GM19455 (cell line): ENCODE data around the gene SNX27.
"Not testable (repeated sequence)": the region's sequence is repeated elsewhere in the genome, so short reads cannot be mapped to it uniquely, and the experiment has no call there.

Experiments
- ATAC-seq: cut with Tn5 transposase; IDR thresholded peaks from one replicate; pipeline ENCODE4 v1.9.1; 2021; ENCODE audit not compliant: unreplicated experiment

Gene SNX27

GRCh38 chr1:151720125-151720524 lies 108.3 kb downstream of the SNX27 start:
- no peak for ATAC-seq

DNA sequence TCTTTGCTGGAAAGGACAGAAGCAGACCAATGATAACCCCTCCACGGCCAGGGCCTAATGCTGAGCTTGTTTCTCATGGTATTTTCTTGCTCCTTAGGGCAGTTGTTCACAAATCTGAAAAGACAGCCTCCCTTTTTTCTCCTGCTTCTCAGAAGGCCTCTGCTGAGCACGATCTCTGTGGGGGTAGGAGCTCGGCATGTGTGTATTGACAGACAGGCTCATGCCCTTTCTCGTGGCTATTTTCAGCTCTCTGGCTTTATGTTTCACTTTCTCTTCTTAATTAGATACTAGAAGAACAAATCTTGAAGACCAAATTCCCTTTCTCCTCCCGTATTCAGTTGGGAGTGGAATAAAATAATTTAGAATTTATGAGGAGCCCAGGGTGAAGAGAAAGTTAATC lies 108.7 kb downstream of the SNX27 start:
- ATAC-seq = no peak

GRCh38 chr1:151720974-151721787 lies 109.3 kb downstream of the SNX27 start, which contains the start of gene RIIAD1:
RIIAD1 (plus strand) TSS chr1:151721522; CDS start chr1:151721537, 15 bp downstream.
- peak; percentile 65 for ATAC-seq

DNA sequence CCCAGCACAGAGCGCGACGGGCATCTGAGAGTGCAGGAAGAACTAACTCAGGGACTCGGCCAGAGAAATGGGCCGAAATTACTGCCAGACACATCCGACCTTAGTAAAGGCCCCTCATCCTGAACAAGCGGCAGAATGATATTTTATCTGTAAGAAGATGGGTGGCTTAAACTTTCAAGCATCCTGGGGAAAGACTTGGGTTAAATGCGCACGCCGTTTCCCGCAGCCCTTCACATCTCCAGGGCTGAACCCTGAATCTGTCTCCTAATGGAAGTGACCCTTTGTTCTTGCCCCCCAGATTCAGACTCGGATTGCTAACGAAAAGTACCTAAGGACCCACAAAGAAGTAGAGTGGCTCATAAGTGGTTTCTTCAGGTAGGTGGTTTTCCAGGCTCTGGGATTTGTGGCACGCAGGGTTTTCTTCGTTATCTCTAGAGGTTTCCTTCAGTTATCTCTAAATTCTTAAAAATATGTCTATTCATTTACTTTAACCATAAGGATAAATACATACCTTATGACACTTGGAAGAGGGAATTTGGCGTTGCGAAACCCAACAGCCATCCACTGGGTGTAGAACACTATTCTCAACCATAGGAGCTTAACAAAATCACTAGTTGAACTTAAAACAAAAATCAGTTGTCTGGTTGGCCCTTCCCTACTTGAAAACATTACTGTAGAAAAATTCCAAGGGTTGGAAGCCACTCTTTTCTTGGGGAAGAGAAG lies 110.1 kb downstream of the SNX27 start:
- ATAC-seq = no peak

DNA sequence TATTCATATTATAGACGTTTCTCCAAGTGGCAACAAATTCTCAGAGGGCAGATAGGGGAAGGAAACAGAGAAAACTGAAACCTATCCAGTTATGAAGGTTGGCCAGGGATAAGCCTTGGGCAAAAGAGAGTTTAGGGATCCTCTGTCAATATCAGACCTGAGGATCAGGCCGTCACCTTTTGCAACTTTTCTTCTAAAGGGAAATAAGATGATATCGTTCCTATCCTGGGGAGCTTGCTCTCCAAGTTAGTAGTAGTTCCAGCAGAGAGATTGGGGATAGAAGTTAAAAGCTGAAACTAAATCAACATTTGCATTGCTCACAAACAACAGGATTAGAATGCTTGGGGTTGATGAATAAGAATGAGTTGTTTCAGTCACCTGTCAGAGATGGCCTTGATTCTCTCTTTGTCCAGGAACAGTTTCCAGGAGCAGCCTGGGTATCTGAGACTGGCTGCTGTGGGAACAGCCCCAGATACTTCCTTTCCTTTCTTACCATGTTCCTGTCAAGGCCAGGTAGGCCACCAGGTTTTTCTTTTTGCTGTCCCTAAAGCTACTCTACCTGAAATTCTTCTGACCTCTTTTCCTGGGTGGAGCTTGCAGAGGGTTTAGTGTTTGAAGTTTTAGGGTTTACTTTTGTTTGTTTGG lies 112.0 kb downstream of the SNX27 start:
- ATAC-seq = no peak

- no peak for ATAC-seq
These were observed 116.6 kb downstream of the SNX27 start for GRCh38 chr1:151728151-151729054.

DNA sequence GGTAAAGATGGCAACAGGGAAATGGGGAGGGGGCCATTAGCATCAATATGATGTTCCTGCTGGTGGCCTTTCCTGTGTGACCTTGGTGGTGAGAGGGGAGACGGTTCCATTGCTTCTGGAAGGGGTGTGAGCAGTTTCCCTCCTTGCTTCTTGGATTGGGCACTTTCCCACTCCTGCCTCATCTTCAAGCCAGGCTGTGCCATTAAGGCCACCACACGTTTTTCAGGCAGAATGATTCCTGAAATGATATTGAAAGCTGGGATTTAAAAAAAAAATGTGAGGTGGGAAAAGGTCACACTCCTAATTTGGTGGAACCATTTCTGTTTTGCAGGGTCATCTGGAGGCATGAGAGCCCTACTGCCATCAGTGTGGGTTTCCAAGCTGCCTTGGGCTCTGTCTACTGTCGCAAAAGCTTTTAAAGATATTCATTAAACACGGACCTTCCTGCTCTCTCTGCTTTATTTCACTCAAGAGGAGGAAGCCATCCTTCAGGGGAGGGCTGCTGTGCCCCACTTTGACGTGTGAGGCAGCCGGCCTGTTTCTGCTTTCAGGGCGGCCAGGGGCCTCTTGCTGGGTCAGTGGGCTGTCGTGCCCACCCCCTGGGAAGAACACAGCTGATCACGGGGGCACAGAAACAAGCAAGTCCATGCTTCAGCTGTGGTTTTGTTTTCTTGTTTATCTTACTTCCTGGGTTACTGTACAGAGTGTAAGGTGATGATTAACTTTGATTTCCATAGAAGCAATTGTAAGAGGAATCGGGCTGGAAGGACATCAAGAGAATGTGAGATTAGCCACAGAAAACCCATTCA lies 117.5 kb downstream of the SNX27 start:
- no peak for ATAC-seq

DNA sequence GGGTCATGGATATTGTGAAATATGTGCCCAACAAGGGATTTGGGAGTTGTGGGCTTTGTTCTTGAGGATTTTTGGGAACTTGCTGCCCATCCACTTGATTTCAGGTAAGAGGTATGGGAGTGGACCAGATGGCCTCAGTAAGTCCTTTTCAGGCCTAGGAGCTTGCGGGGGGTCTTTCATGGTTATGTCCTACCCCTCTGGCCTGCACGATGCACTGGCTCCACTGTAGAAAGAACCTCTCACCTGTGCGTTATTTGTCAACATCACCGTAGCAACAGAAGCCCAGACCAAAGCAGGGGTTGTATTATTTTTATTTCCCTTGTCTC lies 118.1 kb downstream of the SNX27 start:
- no peak for ATAC-seq

DNA sequence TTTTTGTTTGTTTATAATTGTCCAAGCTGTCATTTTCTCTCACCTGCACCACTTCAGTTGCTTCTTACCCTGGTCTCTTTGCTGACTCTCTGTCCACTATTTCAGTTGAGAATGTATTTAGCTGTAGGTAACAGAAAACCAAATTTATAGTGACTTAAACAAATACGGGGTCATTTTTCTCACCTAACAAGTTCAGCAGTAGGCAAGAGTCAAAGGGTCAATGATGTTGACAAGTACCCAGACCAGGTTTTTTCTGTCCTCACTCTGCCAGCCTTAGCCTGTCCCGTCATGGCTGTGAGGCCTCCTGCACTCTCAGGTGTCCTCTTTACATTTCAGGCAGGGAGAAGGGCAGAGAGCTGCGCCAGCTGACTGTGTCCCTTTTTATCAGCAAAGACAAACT lies 121.3 kb downstream of the SNX27 start:
- no peak for ATAC-seq

GRCh38 chr1:151733995-151734394 lies 122.1 kb downstream of the SNX27 start:
- ATAC-seq = not testable (repeated sequence)

GRCh38 chr1:151737026-151737425 lies 125.2 kb downstream of the SNX27 start:
- no peak for ATAC-seq

DNA sequence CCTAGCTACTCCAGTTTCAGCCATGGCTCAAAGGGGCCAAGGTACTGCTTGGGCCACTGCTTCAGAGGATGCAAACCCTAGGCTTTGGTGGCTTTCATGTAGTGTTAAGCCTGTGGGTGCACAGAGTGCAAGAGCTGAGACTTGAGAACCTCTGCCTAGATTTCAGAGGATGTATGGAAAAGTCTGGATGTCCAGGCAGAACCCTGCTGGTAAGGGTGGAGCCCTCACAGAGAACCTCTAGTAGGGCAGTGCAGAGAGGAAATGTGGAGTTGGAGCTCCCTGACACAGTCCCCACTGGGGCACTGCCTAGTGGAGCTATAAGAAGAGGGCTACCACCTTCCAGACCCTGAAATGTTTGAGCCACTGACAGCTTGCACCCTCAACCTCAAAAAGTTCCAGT lies 125.6 kb downstream of the SNX27 start:
- no peak for ATAC-seq

- no peak for ATAC-seq
These were observed 127.9 kb downstream of the SNX27 start for GRCh38 chr1:151739590-151740355.

DNA sequence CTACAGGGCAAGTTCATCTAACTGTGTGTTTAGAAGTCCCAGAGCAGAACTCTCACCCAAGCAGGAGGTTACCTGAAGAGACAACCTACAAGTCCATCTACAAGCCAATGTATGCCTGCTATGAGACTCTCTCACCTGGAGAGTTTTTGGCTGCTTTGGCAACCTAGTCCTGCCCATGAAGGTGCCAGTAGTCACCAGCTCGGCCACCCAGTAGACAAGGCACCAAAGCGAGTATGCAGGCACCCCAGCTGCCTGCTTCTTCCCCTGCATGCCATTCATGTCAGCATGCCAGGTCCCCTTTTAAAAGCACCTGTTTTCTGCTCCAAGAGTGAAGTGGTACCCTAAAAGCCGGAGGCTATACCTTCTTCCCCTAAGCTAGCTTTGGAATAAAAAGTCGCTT lies 129.7 kb downstream of the SNX27 start:
- no peak for ATAC-seq
